Sigmoid colon (tissue), 7 donors: ENCODE measurements around the gene KSR1. TPM values are rescaled to one million over a fixed set of nuclear protein-coding genes. Genes with fewer than 3 reads are reported as not detected.
"Not testable (repeated sequence)": the region's sequence is repeated elsewhere in the genome, so short reads cannot be mapped to it uniquely, and the experiment has no call there.

ENCODE experiments used
- DNase-seq: peaks from one replicate; pipeline ENCODE4 v3.0.0-alpha.2; 2019
- H3K27ac ChIP-seq, 4 donors: fragments of 200-600 bp; sonication (generic); one replicate each; pipeline ENCODE4 v1.5.1; 2016 to 2019; ENCODE audit warnings: mild to moderate bottlenecking in 1 of 4
- H3K27me3 ChIP-seq, 3 donors: fragments of 200-600 bp; sonication (generic); one replicate each; pipeline ENCODE4 v1.5.1; 2019; ENCODE audit warnings: mild to moderate bottlenecking in 1 of 3
- H3K36me3 ChIP-seq, 4 donors: fragments of 200-600 bp; sonication (generic); one replicate each; pipeline ENCODE4 v1.5.1; 2016 to 2019
- H3K4me1 ChIP-seq, 4 donors: fragments of 200-600 bp; sonication (generic); one replicate each; pipeline ENCODE4 v1.5.1; 2017 to 2019
- H3K4me3 ChIP-seq, 4 donors: fragments of 200-600 bp; sonication (generic); one replicate each; pipeline ENCODE4 v1.5.1; 2017 to 2019; ENCODE audit warnings: mild to moderate bottlenecking in 2 of 4, moderate library complexity in 1 of 4
- H3K9me3 ChIP-seq, 4 donors: fragments of 200-600 bp in 3 of 4; sonication (generic) in 3 of 4; one replicate each; pipeline versions ENCODE4 v1.5.1 to v1.6.1; 2013 to 2019
- CTCF ChIP-seq, 4 experiments: fragments of 450-650 bp in 3 of 4; fragments of 200-600 bp in 1 of 4; IDR thresholded peaks; one replicate each; pipeline ENCODE4 v1.5.1; 2016 to 2019; ENCODE audit warnings: antibody characterized with exemption in 4 of 4, mild to moderate bottlenecking in 3 of 4, moderate library complexity in 2 of 4
- EP300 ChIP-seq, 4 donors: sonication (generic); formaldehyde crosslinking; IDR thresholded peaks; one replicate each; pipeline ENCODE4 v1.6.1; 2017; ENCODE audit warnings: antibody characterized with exemption in 4 of 4
- POLR2A ChIP-seq, 2 donors: fragments of 450-650 bp; IDR thresholded peaks; one replicate each; pipeline ENCODE4 v1.6.1; 2016; ENCODE audit warnings: antibody characterized with exemption in 2 of 2, mild to moderate bottlenecking in 2 of 2, moderate library complexity in 2 of 2
- POLR2AphosphoS5 ChIP-seq, 4 donors: sonication (generic); formaldehyde crosslinking; IDR thresholded peaks; one replicate each; pipeline ENCODE4 v1.6.1; 2017; ENCODE audit warnings: antibody characterized with exemption in 4 of 4
- WGBS, 2 donors: extraction: QIAGEN DNeasy Blood & Tissue Kit; methylation state at CpG; one replicate each; pipeline ENCODE4 v1.1.7; 2013; 5-methylcytosine and 5-hydroxymethylcytosine counted together
- intact Hi-C: fragments of 100-400 bp; cut with DNase I; formaldehyde crosslinking; loops from one replicate; pipeline ENCODE4 v1.15.1; 2023
- polyA plus RNA-seq, 3 donors: library from polyadenylated mRNA; stranded (reverse); fragments of 200-250 nt; gene quantifications; one replicate each; pipeline ENCODE4 v1.2.3, GENCODE V29; 2013
- total RNA-seq, 4 donors: library from RNA; depleted of rRNA; stranded (reverse); fragments of >200 nt; gene quantifications; one replicate each; pipeline ENCODE4 v1.1.0, GENCODE V29; 2016
- donor health status: healthy with polysubstance abuse.
- donor health status: Bipolar disorder and iron deficiency.
- donor health status: healthy.

The KSR1 gene
- total and polyA plus RNA-seq, 7 donors: 4.2 to 25.8 (median 18.2) TPM

DNA sequence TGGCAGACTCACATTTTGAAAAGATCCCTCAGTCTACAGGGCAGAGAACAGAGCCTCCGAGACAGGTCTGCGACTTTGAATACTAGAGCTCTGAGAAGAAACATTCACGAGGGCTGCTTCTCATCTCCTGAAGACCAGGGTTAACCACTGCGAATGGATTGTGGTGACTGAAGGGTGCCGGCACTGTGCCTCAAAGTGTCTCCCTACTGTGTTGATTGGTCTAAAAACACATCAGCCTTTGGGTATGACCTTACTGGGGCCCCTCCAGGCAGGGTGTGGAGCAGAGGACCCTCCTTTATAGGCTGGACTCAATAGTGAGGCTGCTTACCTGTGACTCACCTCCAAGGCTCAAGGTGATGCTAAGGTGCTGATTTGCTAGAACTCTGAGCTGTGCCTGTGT lies 172.1 kb downstream of the KSR1 start:
- H3K4me1 ChIP-seq: peaks cover 0 to 15% (median 12%) of the 10 kb centered on the region in 4 donors
- no peak for DNase-seq
- WGBS, 2 donors: 88 to 93% methylated on average over 5 of the region's 5 CpGs
- no peaks in the 10 kb centered on the region for H3K9me3 ChIP-seq
- H3K27me3 ChIP-seq: no peaks in the 10 kb centered on the region
- no peak overlapping the region for H3K4me3 ChIP-seq
- intact Hi-C loops: no loop called here
- TF ChIP-seq EP300 (IDR thresholded peaks at IDR 0.05) (no peak), CTCF (IDR thresholded peaks at IDR 0.05) (no peak), POLR2AphosphoS5 (IDR thresholded peaks at IDR 0.05) (no peak), POLR2A (IDR thresholded peaks at IDR 0.05) (no peak)
- H3K36me3 ChIP-seq: peaks cover 0 to 25% (median 1%) of the 10 kb centered on the region in 4 donors
- no peak overlapping the region for H3K27ac ChIP-seq

GRCh38 chr17:27629260-27629659 lies 173.0 kb downstream of the KSR1 start:
- H3K27me3 ChIP-seq, intact Hi-C loops, H3K9me3 ChIP-seq, DNase-seq, H3K4me3 ChIP-seq, H3K27ac ChIP-seq: not testable (repeated sequence)
- 90 to 96% methylated on average over 3 of the region's 3 CpGs for WGBS, 2 donors
- peaks cover 0 to 16% (median 0%) of the 10 kb centered on the region in 4 donors for H3K36me3 ChIP-seq
- peaks cover 0 to 24% (median 21%) of the 10 kb centered on the region in 4 donors for H3K4me1 ChIP-seq

DNA sequence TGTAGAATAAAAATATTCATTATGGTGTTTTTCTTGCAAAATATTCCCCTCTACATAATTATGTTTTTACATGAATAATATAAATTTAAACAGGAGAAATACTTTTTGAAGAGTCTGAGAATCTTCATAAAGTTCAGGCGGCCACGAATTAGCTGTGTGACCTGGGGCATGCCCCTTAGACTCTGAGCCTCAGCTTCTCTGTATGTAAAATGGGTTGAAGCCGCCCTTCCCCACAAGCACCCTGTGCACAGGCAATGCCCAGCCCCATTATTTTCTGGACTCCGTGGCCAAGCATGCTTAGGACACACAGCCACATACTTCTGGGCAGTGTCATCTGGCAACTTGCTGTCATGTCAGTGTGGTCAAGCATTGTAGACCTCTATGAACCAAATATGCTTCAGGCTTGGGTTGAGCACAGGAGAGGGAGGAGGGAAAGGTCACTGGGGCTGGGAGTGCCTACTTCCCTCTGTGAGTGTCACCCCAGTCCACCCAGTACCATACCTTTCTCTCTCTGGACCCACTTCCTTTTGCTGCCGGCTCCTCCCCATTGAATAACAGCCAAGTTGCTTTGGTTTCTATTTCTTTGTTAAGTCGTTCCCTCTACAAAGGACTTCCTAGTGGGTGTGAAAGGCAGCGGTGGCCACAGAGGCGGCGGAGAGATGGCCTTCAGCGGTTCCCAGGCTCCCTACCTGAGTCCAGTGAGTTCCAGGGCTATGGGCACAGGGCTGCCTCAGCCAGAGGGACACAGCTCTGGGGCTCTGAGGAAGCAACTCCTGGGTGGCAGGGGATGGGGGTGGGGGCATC lies 174.6 kb downstream of the KSR1 start, which contains the start of gene LGALS9:
LGALS9 (plus strand) TSS at position 582 of the 804 bp plus-strand sequence; CDS start at position 660, 78 bp downstream.
- peak in 1 of 2 donors; percentile 63 for TF ChIP-seq POLR2A (IDR thresholded peaks at IDR 0.05)
- peak in 3 of 4 donors; percentile 31 to 61 (median 32) for TF ChIP-seq POLR2AphosphoS5 (IDR thresholded peaks at IDR 0.05)
- TF ChIP-seq CTCF (IDR thresholded peaks at IDR 0.05): no peak
- TF ChIP-seq EP300 (IDR thresholded peaks at IDR 0.05): no peak
- peak within 1 kb of the TSS; percentile 56 to 69 (median 62) for H3K27ac ChIP-seq

GRCh38 chr17:27631411-27631760 lies 175.1 kb downstream of the KSR1 start:
- Histone ChIP-seq H3K4me3 (peak overlapping the region in 3 of 4 donors; percentile 31 to 41 (median 31)), H3K36me3 (peaks cover 0 to under 1% (median 0%) of the 10 kb centered on the region in 4 donors), H3K4me1 (peaks cover 0 to 24% (median 23%) of the 10 kb centered on the region in 4 donors), H3K27ac (peak overlapping the region; percentile 56 to 69 (median 62)), H3K9me3 (no peaks in the 10 kb centered on the region), H3K27me3 (no peaks in the 10 kb centered on the region)
- 9 to 18% methylated on average over 6 of the region's 6 CpGs for WGBS, 2 donors
- intact Hi-C loops: no loop called here
- TF ChIP-seq POLR2A (IDR thresholded peaks at IDR 0.05): no peak
- TF ChIP-seq EP300 (IDR thresholded peaks at IDR 0.05): no peak
- TF ChIP-seq CTCF (IDR thresholded peaks at IDR 0.05): no peak
- TF ChIP-seq POLR2AphosphoS5 (IDR thresholded peaks at IDR 0.05): no peak
- DNase-seq: no peak

More for the DNA sequence above, 174.6 kb downstream of the KSR1 start, which contains the start of gene LGALS9:
- H3K27me3 ChIP-seq: no peaks in the 10 kb centered on the region
- DNase-seq: no peak
- H3K9me3 ChIP-seq: no peaks in the 10 kb centered on the region
- H3K36me3 ChIP-seq: peaks cover 0 to 4% (median 0%) of the 10 kb centered on the region in 4 donors
- peaks cover 0 to 24% (median 23%) of the 10 kb centered on the region in 4 donors for H3K4me1 ChIP-seq
- intact Hi-C loops: no loop called here
- WGBS, 2 donors: 28 to 39% methylated on average over 10 of the region's 10 CpGs
- H3K4me3 ChIP-seq: peak within 1 kb of the TSS in 3 of 4 donors; percentile 31 to 41 (median 31)
